Endothelial cell of umbilical vein (primary cell): Measurements from ENCODE around the gene GNB2. TPM values are rescaled to one million over a fixed set of nuclear protein-coding genes. Genes with fewer than 3 reads are reported as not detected.
A peak's percentile ranks its signal among the peaks of the same experiment; 100 is the strongest.

Source experiments
- BruUV-seq: library from RNA; stranded (reverse); fragments of 400-500 nt; replicated peaks from 2 replicates; lab custom pipeline; 2021; lab: Mats Ljungman, UMichigan
- CTCF ChIA-PET: fragments of 300-600, 350-600 bp; sonication (Branson Sonifier 250); formaldehyde crosslinking; loops from one replicate; lab custom pipeline; 2021; ENCODE audit warnings: antibody characterized with exemption, inconsistent platforms; lab: Charles Lee
- POLR2A ChIA-PET: fragments of 300-600, 350-600 bp; sonication (Branson Sonifier 250); formaldehyde crosslinking; loops from one replicate; lab custom pipeline; 2021; ENCODE audit warnings: antibody characterized with exemption, inconsistent platforms; lab: Charles Lee
- DNase-seq: peaks from one replicate; pipeline ENCODE4 v3.0.0-alpha.2; 2011; ENCODE audit warnings: low read depth, low spot score
- FAIRE-seq: peaks from 2 replicates; lab custom pipeline; 2011; peaks lifted over from hg19 to GRCh38; lab: Jason Lieb, UNC
- H2AFZ ChIP-seq: 2 replicates; pipeline ENCODE4 v1.6.0; 2012; ENCODE audit warnings: low read depth, low read length, control low read depth, inconsistent platforms
- H3K27ac ChIP-seq: 2 replicates; pipeline ENCODE4 v1.5.1; 2011; ENCODE audit warnings: low read depth, mild to moderate bottlenecking, control low read depth, low read length, moderate library complexity; ENCODE audit not compliant: insufficient read depth
- H3K27me3 ChIP-seq, 2 experiments: 2 replicates each; pipeline versions ENCODE4 v1.6.0 to v1.6.1; 2011; ENCODE audit warnings: low read length in 2 of 2, mixed read lengths in 1 of 2; ENCODE audit not compliant: control insufficient read depth in 2 of 2, insufficient read depth in 2 of 2
- H3K36me3 ChIP-seq, 2 experiments: 2 replicates in 1 of 2; 3 replicates in 1 of 2; pipeline ENCODE4 v1.5.1; 2011; ENCODE audit warnings: low read length in 2 of 2, mild to moderate bottlenecking in 1 of 2, moderate library complexity in 1 of 2; ENCODE audit not compliant: control insufficient read depth in 2 of 2, insufficient read depth in 2 of 2; ENCODE audit errors: extremely low read depth in 1 of 2
- H3K4me1 ChIP-seq: 3 replicates; pipeline ENCODE4 v1.5.1; 2011; ENCODE audit warnings: mild to moderate bottlenecking, low read length; ENCODE audit not compliant: control insufficient read depth, insufficient read depth; ENCODE audit errors: extremely low read depth
- H3K4me2 ChIP-seq: 2 replicates; pipeline ENCODE4 v1.6.1; 2011; ENCODE audit warnings: low read length, control low read depth, mixed read lengths; ENCODE audit not compliant: insufficient read depth
- H3K4me3 ChIP-seq, 3 experiments: fragments of 200-600 bp in 1 of 3; sonication (generic), shearing (Covaris generic) in 1 of 3; replicated peaks in 1 of 3; 2 replicates each; pipeline ENCODE4 v1.5.1; 2011 to 2016; ENCODE audit warnings: control low read depth in 3 of 3, low read length in 3 of 3, mild to moderate bottlenecking in 2 of 3, inconsistent platforms in 1 of 3, low read depth in 1 of 3, moderate library complexity in 1 of 3; ENCODE audit not compliant: insufficient read depth in 1 of 3
- H3K79me2 ChIP-seq: 2 replicates; pipeline ENCODE4 v1.6.0; 2012; ENCODE audit warnings: low read length, inconsistent platforms; ENCODE audit not compliant: control insufficient read depth, insufficient read depth
- H3K9ac ChIP-seq: replicated peaks from 2 replicates; pipeline ENCODE3; 2011; ENCODE audit warnings: low read length, control low read depth; ENCODE audit not compliant: insufficient read depth; ENCODE audit errors: extremely low read depth
- H3K9me1 ChIP-seq: replicated peaks from 3 replicates; pipeline ENCODE4 v1.6.0; 2011; ENCODE audit warnings: mild to moderate bottlenecking, low read length; ENCODE audit not compliant: control insufficient read depth, insufficient read depth; ENCODE audit errors: extremely low read depth
- H3K9me3 ChIP-seq: replicated peaks from 2 replicates; pipeline ENCODE4 v1.5.1; 2012; ENCODE audit warnings: low read length, inconsistent platforms; ENCODE audit not compliant: control insufficient read depth, insufficient read depth
- H4K20me1 ChIP-seq: replicated peaks from 2 replicates; pipeline ENCODE3; 2011; ENCODE audit warnings: mild to moderate bottlenecking, low read length; ENCODE audit not compliant: control insufficient read depth, insufficient read depth; ENCODE audit errors: extremely low read depth
- EZH2 ChIP-seq: IDR thresholded peaks from 2 replicates; pipeline ENCODE4 v1.6.1; 2012; ENCODE audit warnings: borderline replicate concordance, low read depth, mild to moderate bottlenecking, moderate library complexity, low read length, inconsistent platforms; ENCODE audit not compliant: severe bottlenecking
- FOS ChIP-seq: IDR thresholded peaks from 2 replicates; pipeline ENCODE4 v1.6.1; 2011; ENCODE audit warnings: mild to moderate bottlenecking, low read length, moderate library complexity, borderline replicate concordance; ENCODE audit not compliant: insufficient read depth
- GATA2 ChIP-seq: IDR thresholded peaks from 2 replicates; pipeline ENCODE4 v1.7.0; 2011; ENCODE audit warnings: low read depth, mild to moderate bottlenecking, moderate library complexity, mixed read lengths, low read length; ENCODE audit not compliant: insufficient read length, insufficient read depth
- JUN ChIP-seq: IDR thresholded peaks from 2 replicates; pipeline ENCODE4 v1.6.1; 2011; ENCODE audit warnings: borderline replicate concordance, low read depth; ENCODE audit not compliant: insufficient read length, insufficient read depth
- MAX ChIP-seq: IDR thresholded peaks from 2 replicates; pipeline ENCODE4 v1.6.1; 2011; ENCODE audit not compliant: insufficient read depth, insufficient read length
- MYC ChIP-seq: IDR thresholded peaks from one replicate; pipeline ENCODE4 v1.6.1; 2011; ENCODE audit warnings: mild to moderate bottlenecking, low read depth, low read length
- POLR2A ChIP-seq: IDR thresholded peaks from 2 replicates; pipeline ENCODE4 v1.6.1; 2012; ENCODE audit warnings: low read depth, mild to moderate bottlenecking, control low read depth, low read length
- POLR2AphosphoS5 ChIP-seq: IDR thresholded peaks from 2 replicates; pipeline ENCODE4 v1.6.1; 2012; ENCODE audit warnings: low read depth, mild to moderate bottlenecking, control low read depth, low read length, moderate library complexity; ENCODE audit not compliant: insufficient read depth
- dilution Hi-C: fragments of 300-500 bp; cut with MboI; formaldehyde crosslinking; loops from one replicate; pipeline ENCODE4 v1.15.0; 2019; ENCODE audit warnings: low sequenced_read_pairs; ENCODE audit not compliant: extremely low pct_ligation_motif_present
- intact Hi-C: fragments of 100-400 bp; cut with micrococcal nuclease; formaldehyde crosslinking; loops from one replicate; pipeline ENCODE4 v1.10.0; 2022
- polyA plus RNA-seq, 4 experiments: library from polyadenylated mRNA; depleted of rRNA in 3 of 4; stranded (reverse) in 3 of 4; unstranded in 1 of 4; fragments of >200 nt; gene quantifications; 2 replicates each; pipeline versions ENCODE4 v1.2.1 to v1.2.3, GENCODE V29; 2011 to 2012; ENCODE audit warnings: missing spikeins in 1 of 4
- total RNA-seq: library from RNA; stranded (reverse); gene quantifications from 2 replicates; pipeline ENCODE4 v1.2.3, GENCODE V29; 2021
- TF ChIP-seq, protein P1 (sequence below), 2 donors: IDR thresholded peaks; 1 replicate in 1 of 2; 2 replicates in 1 of 2; pipeline ENCODE4 v1.5.1; 2011; ENCODE audit warnings: low read length in 2 of 2, mild to moderate bottlenecking in 2 of 2, moderate library complexity in 2 of 2, control low read depth in 1 of 2, inconsistent platforms in 1 of 2, low read depth in 1 of 2; ENCODE audit not compliant: insufficient read depth in 1 of 2; ENCODE audit errors: extremely low read depth in 1 of 2

The GNB2 gene
- total and polyA plus RNA-seq, 2 donors (not counting 3 experiments of a cell fraction or from before 2014, with no cell fraction given): 297 to 433 TPM

- Histone ChIP-seq H3K27me3 (peaks cover 2 to 5% of the 10 kb centered on the region in 2 experiments), H3K9me1 (no peaks in the 10 kb centered on the region), H3K9ac (peak overlapping the region; percentile 93), H3K4me3 (peak overlapping the region; percentile 70 to 88 (median 86)), H4K20me1 (no peaks in the 10 kb centered on the region), H3K4me2 (peak overlapping the region; percentile 74), H3K9me3 (no peaks in the 10 kb centered on the region), H3K36me3 (peaks cover 8 to 23% of the 10 kb centered on the region in 2 experiments), H3K79me2 (peaks cover 28% of the 10 kb centered on the region), H3K27ac (peak overlapping the region; percentile 42), H2AFZ (peak overlapping the region; percentile 52), H3K4me1 (peaks cover 4% of the 10 kb centered on the region)
- TF ChIP-seq MAX (no peak), EZH2 (no peak), MYC (no peak), GATA2 (no peak)
- dilution Hi-C loops (no loop called here), intact Hi-C loops (loop anchor here (1.0 kb wide), 7 partner anchors 17 to 88 kb away; partner anchors contain the start of genes ACTL6B, FBXO24, LRCH4 and MOSPD3)
- ChIA-PET CTCF (interaction anchor here (1.4 kb wide), 1 partner anchor 9 kb away, joined by 4 read pairs; no protein-coding TSS in a partner anchor), POLR2A (interaction anchor here (1.3 kb wide), 1 partner anchor 89 kb away, joined by 14 read pairs; the partner anchor contains the start of genes FBXO24 and LRCH4)
- DNase-seq (no peak), FAIRE-seq (no peak)
- no TSS peak for BruUV-seq
Observed at GRCh38 chr7:100673942-100674410, 436 bp downstream of the GNB2 start.

- DNase-seq (peak; percentile 42), FAIRE-seq (no peak)
- no peak overlapping the region for H3K27ac ChIP-seq
- peak overlapping the region; percentile 45 for H3K9ac ChIP-seq
- peaks cover 2 to 5% of the 10 kb centered on the region in 2 experiments for H3K27me3 ChIP-seq
- TF ChIP-seq POLR2AphosphoS5: no peak
- TF ChIP-seq FOS: no peak
- no peak for TF ChIP-seq GATA2
- TF ChIP-seq MYC: no peak
- no peak for TF ChIP-seq EZH2
- no peak for TF ChIP-seq MAX
- TF ChIP-seq POLR2A: no peak
- no peak for TF ChIP-seq JUN
- TF ChIP-seq, protein P1, sequence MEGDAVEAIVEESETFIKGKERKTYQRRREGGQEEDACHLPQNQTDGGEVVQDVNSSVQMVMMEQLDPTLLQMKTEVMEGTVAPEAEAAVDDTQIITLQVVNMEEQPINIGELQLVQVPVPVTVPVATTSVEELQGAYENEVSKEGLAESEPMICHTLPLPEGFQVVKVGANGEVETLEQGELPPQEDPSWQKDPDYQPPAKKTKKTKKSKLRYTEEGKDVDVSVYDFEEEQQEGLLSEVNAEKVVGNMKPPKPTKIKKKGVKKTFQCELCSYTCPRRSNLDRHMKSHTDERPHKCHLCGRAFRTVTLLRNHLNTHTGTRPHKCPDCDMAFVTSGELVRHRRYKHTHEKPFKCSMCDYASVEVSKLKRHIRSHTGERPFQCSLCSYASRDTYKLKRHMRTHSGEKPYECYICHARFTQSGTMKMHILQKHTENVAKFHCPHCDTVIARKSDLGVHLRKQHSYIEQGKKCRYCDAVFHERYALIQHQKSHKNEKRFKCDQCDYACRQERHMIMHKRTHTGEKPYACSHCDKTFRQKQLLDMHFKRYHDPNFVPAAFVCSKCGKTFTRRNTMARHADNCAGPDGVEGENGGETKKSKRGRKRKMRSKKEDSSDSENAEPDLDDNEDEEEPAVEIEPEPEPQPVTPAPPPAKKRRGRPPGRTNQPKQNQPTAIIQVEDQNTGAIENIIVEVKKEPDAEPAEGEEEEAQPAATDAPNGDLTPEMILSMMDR (IDR thresholded peaks at IDR 0.05; ENCODE audit: extremely low read depth in 1 of 2, insufficient read depth in 1 of 2, low read depth in 1 of 2, low read length in 2 of 2): no peak
- H2AFZ ChIP-seq: no peak overlapping the region
- H3K4me3 ChIP-seq: peak overlapping the region; percentile 70 to 88 (median 86)
- H4K20me1 ChIP-seq: no peaks in the 10 kb centered on the region
- dilution Hi-C loops (no loop called here), intact Hi-C loops (loop anchor here (5.0 kb wide), 1 partner anchor 207 kb away; no protein-coding TSS in a partner anchor)
- peak overlapping the region; percentile 74 for H3K4me2 ChIP-seq
- no peaks in the 10 kb centered on the region for H3K9me1 ChIP-seq
- H3K9me3 ChIP-seq: no peaks in the 10 kb centered on the region
- ChIA-PET CTCF (interaction anchor here (0.6 to 1.4 kb wide), 5 partner anchors 9 to 297 kb away, joined by 3 to 5 read pairs (median 3); partner anchors contain the start of genes POP7 and SLC12A9), POLR2A (no interaction called here)
- peaks cover 28% of the 10 kb centered on the region for H3K79me2 ChIP-seq
- H3K4me1 ChIP-seq: peaks cover 4% of the 10 kb centered on the region
- BruUV-seq: no TSS peak
- peaks cover 8 to 28% of the 10 kb centered on the region in 2 experiments for H3K36me3 ChIP-seq
Observed at GRCh38 chr7:100674411-100675104, 1.0 kb downstream of the GNB2 start.
